AG09309 (cell line): ENCODE measurements around the gene DDX50.
"Not testable (repeated sequence)": the region's sequence is repeated elsewhere in the genome, so short reads cannot be mapped to it uniquely, and the experiment has no call there.

Experiments used
- DNase-seq: peaks from one replicate; pipeline ENCODE4 v3.0.0-alpha.2; 2010; ENCODE audit warnings: low read depth
- H3K4me3 ChIP-seq: 2 replicates; pipeline ENCODE4 v1.5.1; 2011; ENCODE audit warnings: mild to moderate bottlenecking, low read depth, low read length, moderate library complexity; ENCODE audit not compliant: control insufficient read depth
- TF ChIP-seq, protein P1 (sequence below): IDR thresholded peaks from 2 replicates; pipeline ENCODE4 v1.5.1; 2011; ENCODE audit warnings: mild to moderate bottlenecking, low read depth, low read length, inconsistent platforms; ENCODE audit not compliant: insufficient read depth, control insufficient read depth; ENCODE audit errors: missing control alignments

DDX50 gene

DNA sequence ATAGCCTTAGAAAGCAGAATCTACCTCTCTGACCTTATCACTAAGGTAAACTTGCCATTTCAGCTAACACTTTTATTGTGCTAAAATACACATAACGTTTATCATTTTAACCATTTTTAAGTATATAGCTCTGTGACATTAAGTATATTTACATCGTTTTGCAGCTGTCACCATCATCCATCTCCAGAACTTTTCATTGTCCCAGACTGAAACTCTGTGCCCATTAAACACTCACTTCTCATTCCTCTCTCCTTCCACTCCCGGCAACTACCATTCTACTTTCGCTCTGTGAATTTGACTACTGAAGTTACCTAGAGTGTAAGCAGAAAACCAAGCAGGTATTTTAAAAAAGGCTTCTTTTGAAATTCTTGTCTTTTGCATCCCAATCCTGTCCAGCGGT, 1.3 kb downstream of the DDX50 start:
- no peak for DNase-seq
- peak overlapping the region; percentile 60 for H3K4me3 ChIP-seq
- TF ChIP-seq, protein P1, sequence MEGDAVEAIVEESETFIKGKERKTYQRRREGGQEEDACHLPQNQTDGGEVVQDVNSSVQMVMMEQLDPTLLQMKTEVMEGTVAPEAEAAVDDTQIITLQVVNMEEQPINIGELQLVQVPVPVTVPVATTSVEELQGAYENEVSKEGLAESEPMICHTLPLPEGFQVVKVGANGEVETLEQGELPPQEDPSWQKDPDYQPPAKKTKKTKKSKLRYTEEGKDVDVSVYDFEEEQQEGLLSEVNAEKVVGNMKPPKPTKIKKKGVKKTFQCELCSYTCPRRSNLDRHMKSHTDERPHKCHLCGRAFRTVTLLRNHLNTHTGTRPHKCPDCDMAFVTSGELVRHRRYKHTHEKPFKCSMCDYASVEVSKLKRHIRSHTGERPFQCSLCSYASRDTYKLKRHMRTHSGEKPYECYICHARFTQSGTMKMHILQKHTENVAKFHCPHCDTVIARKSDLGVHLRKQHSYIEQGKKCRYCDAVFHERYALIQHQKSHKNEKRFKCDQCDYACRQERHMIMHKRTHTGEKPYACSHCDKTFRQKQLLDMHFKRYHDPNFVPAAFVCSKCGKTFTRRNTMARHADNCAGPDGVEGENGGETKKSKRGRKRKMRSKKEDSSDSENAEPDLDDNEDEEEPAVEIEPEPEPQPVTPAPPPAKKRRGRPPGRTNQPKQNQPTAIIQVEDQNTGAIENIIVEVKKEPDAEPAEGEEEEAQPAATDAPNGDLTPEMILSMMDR, result no peak

DNA sequence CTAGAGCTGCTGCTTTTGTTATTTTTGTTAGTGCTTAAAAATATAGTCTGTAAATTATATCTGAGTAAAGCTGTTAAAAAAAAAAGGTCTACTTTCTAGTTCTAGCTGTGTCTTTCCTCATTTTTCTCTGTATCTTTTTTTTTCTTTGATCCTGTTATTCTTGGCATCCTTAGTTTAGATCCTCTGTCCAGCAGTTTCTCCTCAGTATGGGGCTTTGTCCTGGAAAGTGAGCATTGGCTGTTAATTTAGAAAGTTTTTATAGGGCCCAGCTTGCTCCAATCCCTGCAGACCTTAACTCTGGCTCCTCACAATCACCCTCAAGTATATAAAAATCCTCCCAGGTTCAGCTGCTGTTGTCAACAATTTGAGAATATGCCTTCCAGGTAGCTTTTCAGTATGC, 23.5 kb downstream of the DDX50 start:
- TF ChIP-seq, protein P1, result no peak
- H3K4me3 ChIP-seq, result no peak overlapping the region
- no peak for DNase-seq

DNA sequence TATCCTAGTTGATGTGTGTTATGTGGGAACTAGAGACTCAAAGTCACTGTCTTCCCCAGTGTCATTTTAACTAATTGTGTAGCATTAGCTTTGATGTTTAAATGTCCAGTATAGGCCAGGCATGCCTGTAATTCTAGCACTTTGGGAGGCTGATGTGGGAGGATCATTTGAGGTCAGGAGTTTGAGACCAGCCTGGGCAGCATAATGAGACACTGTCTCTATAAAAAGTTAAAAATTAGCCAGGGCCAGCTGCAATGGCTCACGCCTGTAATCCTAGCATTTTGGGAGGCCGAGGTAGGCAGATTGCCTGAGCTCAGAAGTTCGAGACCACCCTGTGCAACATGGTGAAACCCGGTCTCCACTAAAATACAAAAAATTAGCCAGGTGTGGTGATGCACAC, 24.4 kb downstream of the DDX50 start:
- DNase-seq, result no peak
- TF ChIP-seq, protein P1, result no peak
- no peak overlapping the region for H3K4me3 ChIP-seq

DNA sequence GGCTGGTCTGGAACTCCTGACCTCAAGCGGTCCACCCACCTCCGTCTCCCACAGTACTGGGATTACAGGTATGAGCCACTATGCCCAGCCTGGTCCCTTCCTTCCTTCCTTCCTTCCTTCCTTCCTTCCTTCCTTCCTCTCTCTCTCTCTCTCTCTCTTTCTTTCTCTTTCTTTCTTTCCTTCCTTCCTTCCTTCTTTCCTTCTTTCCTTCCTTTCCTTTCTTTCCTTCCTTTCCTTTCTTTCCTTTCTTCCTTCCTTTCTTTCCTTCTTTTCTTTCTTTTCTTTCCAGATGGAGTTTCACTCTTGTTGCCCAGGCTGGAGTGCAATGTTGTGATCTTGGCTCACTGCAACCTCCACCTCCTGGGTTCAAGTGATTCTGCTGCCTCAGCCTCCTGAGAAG, 28.0 kb downstream of the DDX50 start:
- DNase-seq, H3K4me3 ChIP-seq: not testable (repeated sequence)

DNA sequence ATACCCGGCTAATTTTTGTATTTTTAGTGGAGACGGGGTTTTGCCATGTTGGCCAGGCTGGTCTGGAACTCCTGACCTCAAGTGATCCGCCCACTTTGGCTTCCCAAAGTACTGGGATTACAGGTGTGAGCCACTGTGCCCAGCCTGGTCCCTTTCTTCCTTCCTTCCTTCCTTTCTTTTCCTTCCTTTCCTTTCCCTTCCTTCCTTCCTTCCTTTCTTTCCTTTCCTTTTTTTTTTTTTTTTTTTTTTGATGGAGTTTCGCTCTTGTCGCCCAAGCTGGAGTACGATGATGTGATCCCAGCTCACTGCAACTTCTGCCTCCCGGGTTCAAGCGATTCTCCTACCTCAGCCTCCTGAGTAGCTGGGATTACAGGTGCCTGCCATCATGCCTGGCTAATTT, 28.8 kb downstream of the DDX50 start:
- H3K4me3 ChIP-seq, DNase-seq: not testable (repeated sequence)

DNA sequence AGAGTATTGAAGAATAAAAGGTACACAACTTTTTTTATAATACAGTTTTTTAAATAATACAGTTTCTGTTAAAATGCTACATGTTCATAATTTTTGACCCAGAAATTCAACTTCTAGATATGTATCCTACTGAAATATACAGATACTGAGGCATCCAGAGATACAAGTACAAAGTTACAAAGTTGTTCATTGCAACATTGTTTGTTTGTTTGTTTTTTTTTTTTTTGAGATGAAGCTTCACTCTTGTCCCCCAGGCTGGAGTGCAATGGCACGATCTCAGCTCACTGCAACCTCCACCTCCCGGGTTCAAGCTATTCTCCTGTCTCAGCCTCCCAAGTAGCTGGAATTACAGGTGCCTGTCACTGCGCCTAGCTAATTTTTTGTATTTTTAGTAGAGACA, 31.7 kb downstream of the DDX50 start:
- DNase-seq, H3K4me3 ChIP-seq: not testable (repeated sequence)

DNA sequence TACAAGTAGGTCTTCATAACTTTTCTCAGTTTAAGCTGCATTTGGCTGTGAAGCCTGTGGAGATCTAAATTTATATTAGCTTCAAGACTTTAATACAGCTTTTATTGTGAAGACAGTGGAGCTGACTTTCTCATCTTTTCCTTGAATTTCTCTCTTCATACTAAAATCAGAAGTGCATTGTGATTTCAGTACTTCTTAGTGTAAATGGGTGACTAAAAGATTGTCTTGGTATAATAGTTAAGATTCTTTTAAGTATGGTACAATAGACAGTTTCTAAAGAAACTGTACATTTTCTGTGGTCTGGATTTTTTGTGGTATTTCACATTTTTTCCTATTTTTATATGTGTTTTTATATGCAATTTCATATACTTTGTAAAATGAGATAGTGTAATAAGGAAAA, 33.9 kb downstream of the DDX50 start:
- no peak overlapping the region for H3K4me3 ChIP-seq
- no peak for DNase-seq
- TF ChIP-seq, protein P1, result no peak

DNA sequence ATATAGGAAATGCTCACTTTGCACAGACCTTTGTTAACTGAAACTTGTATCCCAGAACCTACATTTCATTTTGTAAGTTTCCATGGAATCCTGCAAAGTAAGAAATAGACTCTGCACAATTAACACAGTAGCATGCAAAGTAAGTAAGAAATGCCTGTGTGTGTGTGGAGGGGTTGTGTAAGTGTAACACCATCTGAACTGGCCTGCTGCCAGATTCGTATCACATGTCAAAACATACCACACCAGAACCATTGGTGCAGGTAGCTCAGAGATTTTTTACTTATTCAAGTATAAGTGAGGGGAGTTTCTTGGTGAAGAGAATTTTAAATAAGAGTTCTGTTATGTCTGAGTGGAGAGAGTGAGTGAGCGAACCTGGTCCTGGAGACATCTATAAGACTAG, 37.0 kb downstream of the DDX50 start:
- DNase-seq, result no peak
- TF ChIP-seq, protein P1, result no peak

More for the DNA sequence above, 37.0 kb downstream of the DDX50 start:
- no peak overlapping the region for H3K4me3 ChIP-seq
